Measurements from ENCODE around the gene COMT. TPM values are rescaled to one million over a fixed set of nuclear protein-coding genes. Genes with fewer than 3 reads are reported as not detected.

Gene COMT
- total RNA-seq, 1 experiment from 2014 or later = 196 TPM

GRCh38 chr22:19978748-19979147 lies 37.2 kb downstream of the COMT start:
- TF ChIP-seq, protein P1, sequence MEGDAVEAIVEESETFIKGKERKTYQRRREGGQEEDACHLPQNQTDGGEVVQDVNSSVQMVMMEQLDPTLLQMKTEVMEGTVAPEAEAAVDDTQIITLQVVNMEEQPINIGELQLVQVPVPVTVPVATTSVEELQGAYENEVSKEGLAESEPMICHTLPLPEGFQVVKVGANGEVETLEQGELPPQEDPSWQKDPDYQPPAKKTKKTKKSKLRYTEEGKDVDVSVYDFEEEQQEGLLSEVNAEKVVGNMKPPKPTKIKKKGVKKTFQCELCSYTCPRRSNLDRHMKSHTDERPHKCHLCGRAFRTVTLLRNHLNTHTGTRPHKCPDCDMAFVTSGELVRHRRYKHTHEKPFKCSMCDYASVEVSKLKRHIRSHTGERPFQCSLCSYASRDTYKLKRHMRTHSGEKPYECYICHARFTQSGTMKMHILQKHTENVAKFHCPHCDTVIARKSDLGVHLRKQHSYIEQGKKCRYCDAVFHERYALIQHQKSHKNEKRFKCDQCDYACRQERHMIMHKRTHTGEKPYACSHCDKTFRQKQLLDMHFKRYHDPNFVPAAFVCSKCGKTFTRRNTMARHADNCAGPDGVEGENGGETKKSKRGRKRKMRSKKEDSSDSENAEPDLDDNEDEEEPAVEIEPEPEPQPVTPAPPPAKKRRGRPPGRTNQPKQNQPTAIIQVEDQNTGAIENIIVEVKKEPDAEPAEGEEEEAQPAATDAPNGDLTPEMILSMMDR (IDR thresholded peaks at IDR 0.05; ENCODE audit: unreplicated experiment) = no peak
- DNase-seq (ENCODE audit: unreplicated experiment) = no peak
- POLR2A ChIA-PET = interaction anchor here (0.6 kb wide), 1 partner anchor 60 kb away, joined by 3 read pairs; no protein-coding TSS in a partner anchor
- Mint-ChIP-seq H3K36me3 (ENCODE audit: insufficient read depth, unreplicated experiment) (peaks cover 3% of the 10 kb centered on the region), H3K4me3 (ENCODE audit: unreplicated experiment) (no peak overlapping the region), H3K27me3 (ENCODE audit: insufficient read depth, unreplicated experiment) (no peaks in the 10 kb centered on the region), H3K9me3 (ENCODE audit: unreplicated experiment) (no peaks in the 10 kb centered on the region), H3K4me1 (ENCODE audit: insufficient read depth, unreplicated experiment) (peaks cover 7% of the 10 kb centered on the region), H3K27ac (ENCODE audit: low read depth, unreplicated experiment) (no peak overlapping the region)
- intact Hi-C loops (cut with micrococcal nuclease) = loop anchor here (10.0 kb wide), 1 partner anchor 136 kb away; the partner anchor contains the start of genes RANBP1 and TRMT2A
- CTCF ChIA-PET = interaction anchor here (0.9 to 1.2 kb wide), 2 partner anchors 34 to 247 kb away, joined by 3 read pairs; no protein-coding TSS in a partner anchor
- BruUV-seq (replicated peaks) = no TSS peak

DNA sequence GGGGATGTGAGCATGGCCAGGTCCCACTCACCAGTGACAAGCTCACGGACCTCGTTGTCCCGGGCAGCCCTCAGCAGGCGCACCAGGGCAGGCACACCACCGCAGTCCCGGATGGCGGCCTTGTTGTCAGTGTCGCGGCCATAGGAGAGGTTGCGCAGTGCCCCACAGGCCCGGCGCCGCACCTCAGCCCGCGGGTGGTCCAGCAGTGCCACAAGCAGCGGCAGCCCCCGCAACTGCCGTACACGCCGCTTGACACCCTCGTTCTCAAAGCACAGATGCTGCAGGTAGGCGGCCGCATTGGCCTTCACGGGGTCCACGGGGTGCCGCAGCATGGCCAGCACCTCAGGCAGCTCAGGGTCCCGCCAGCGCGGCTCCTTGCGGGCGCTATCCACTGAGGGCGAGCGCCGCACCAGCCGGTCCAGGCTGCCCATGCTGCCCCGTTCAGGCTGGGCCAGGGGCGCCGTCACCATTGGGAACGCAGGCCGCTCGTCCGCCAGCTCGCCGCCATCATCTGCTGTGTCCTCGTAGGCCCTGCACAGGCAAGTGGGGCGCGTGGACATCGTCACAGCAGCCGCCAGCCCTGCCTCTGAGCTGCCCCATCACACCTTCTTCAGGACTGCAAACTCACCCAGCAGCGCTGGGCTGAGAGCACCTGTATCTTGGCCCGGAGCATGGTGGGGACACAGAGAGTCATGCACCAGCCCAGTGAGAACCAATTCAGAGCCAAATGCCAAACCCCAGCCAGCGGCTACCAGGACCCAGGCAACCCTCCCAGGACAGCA lies 38.3 kb downstream of the COMT start:
- H3K36me3 Mint-ChIP-seq (ENCODE audit: insufficient read depth, unreplicated experiment) = no peaks in the 10 kb centered on the region
- POLR2A ChIA-PET = interaction anchor here (0.7 kb wide), 1 partner anchor 37 kb away, joined by 4 read pairs; no protein-coding TSS in a partner anchor
- H3K9me3 Mint-ChIP-seq (ENCODE audit: unreplicated experiment) = no peaks in the 10 kb centered on the region
- H3K27ac Mint-ChIP-seq (ENCODE audit: low read depth, unreplicated experiment) = no peak overlapping the region
- DNase-seq (ENCODE audit: unreplicated experiment) = no peak
- CTCF ChIA-PET = no interaction called here
- intact Hi-C loops (cut with micrococcal nuclease) = loop anchor here (10.0 kb wide), 1 partner anchor 135 kb away; the partner anchor contains the start of genes RANBP1 and TRMT2A
- no peak overlapping the region for H3K4me3 Mint-ChIP-seq (ENCODE audit: unreplicated experiment)
- TF ChIP-seq, protein P1 (IDR thresholded peaks at IDR 0.05; ENCODE audit: unreplicated experiment) = no peak
- no peaks in the 10 kb centered on the region for H3K27me3 Mint-ChIP-seq (ENCODE audit: insufficient read depth, unreplicated experiment)
- H3K4me1 Mint-ChIP-seq (ENCODE audit: insufficient read depth, unreplicated experiment) = peaks cover 13% of the 10 kb centered on the region
- BruUV-seq (replicated peaks) = no TSS peak

- POLR2A ChIA-PET = no interaction called here
- no peaks in the 10 kb centered on the region for H3K36me3 Mint-ChIP-seq (ENCODE audit: insufficient read depth, unreplicated experiment)
- DNase-seq (ENCODE audit: unreplicated experiment) = no peak
- CTCF ChIA-PET = interaction anchor here (0.6 kb wide), 1 partner anchor 14 kb away, joined by 3 read pairs; no protein-coding TSS in a partner anchor
- TF ChIP-seq, protein P1 (IDR thresholded peaks at IDR 0.05; ENCODE audit: unreplicated experiment) = no peak
- peaks cover 10% of the 10 kb centered on the region for H3K4me1 Mint-ChIP-seq (ENCODE audit: insufficient read depth, unreplicated experiment)
- no peaks in the 10 kb centered on the region for H3K27me3 Mint-ChIP-seq (ENCODE audit: insufficient read depth, unreplicated experiment)
- BruUV-seq (replicated peaks) = no TSS peak
- no peaks in the 10 kb centered on the region for H3K9me3 Mint-ChIP-seq (ENCODE audit: unreplicated experiment)
- no peak overlapping the region for H3K4me3 Mint-ChIP-seq (ENCODE audit: unreplicated experiment)
- intact Hi-C loops (cut with micrococcal nuclease) = no loop called here
- no peak overlapping the region for H3K27ac Mint-ChIP-seq (ENCODE audit: low read depth, unreplicated experiment)
These were observed 39.2 kb downstream of the COMT start for GRCh38 chr22:19980766-19981165.

DNA sequence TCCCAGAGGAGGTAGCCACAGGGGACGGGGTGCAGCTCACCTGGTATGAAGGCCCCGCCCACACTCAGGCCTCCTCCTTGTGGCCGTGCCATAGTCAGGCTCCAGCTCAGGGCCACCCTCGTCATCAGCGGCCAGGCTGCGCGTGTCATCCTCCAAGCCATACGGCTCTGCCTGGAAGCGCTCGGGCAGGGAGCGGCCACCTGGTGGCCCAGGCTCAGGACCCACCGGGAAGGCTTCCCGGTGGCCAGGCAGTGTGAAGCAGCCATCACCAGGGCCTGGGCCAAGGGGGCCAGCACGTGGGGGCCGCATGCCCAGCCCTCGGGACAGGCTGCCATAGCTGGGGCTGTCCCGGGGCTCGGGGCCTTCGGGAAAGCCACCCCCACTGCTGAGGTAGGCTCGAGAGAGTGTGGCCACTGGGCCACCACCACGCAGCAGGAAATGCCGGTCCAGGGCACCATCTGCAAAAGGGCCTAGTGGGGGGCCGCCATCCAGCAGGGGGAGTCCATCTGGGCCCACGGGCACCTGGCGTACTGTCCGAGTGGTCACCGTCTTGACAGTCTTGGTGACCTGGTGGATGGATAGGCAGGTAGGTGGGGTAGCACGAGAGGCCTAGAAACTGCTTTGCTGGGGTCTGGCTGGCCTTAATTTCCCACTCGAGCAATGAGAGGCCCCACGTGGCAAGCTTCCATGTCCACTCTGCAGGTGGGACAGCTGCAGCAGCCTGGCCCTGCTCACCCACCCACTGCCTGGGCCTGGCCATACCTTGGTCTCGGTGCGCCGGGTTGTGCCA lies 39.8 kb downstream of the COMT start:
- BruUV-seq (replicated peaks) = no TSS peak
- Mint-ChIP-seq H3K4me3 (ENCODE audit: unreplicated experiment) (no peak overlapping the region), H3K27me3 (ENCODE audit: insufficient read depth, unreplicated experiment) (no peaks in the 10 kb centered on the region), H3K27ac (ENCODE audit: low read depth, unreplicated experiment) (no peak overlapping the region), H3K4me1 (ENCODE audit: insufficient read depth, unreplicated experiment) (peaks cover 10% of the 10 kb centered on the region), H3K9me3 (ENCODE audit: unreplicated experiment) (no peaks in the 10 kb centered on the region), H3K36me3 (ENCODE audit: insufficient read depth, unreplicated experiment) (no peaks in the 10 kb centered on the region)
- CTCF ChIA-PET = interaction anchor here (0.6 kb wide), 1 partner anchor 15 kb away, joined by 3 read pairs; no protein-coding TSS in a partner anchor
- intact Hi-C loops (cut with micrococcal nuclease) = no loop called here
- POLR2A ChIA-PET = interaction anchor here (0.7 kb wide), 1 partner anchor 212 kb away, joined by 3 read pairs; no protein-coding TSS in a partner anchor
- TF ChIP-seq, protein P1 (IDR thresholded peaks at IDR 0.05; ENCODE audit: unreplicated experiment) = no peak
- DNase-seq (ENCODE audit: unreplicated experiment) = no peak

Data from MCF 10A (cell line).